ENCODE measurements around the gene IL1RN. TPM values are rescaled to one million over a fixed set of nuclear protein-coding genes. Genes with fewer than 3 reads are reported as not detected.
"Not testable (repeated sequence)": the region's sequence is repeated elsewhere in the genome, so short reads cannot be mapped to it uniquely, and the experiment has no call there.

Gene IL1RN, protein sequence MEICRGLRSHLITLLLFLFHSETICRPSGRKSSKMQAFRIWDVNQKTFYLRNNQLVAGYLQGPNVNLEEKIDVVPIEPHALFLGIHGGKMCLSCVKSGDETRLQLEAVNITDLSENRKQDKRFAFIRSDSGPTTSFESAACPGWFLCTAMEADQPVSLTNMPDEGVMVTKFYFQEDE
- total RNA-seq (2014; rRNA removed; shearing (Covaris generic)) = 0.48 TPM in 1 of 2 replicates, not detected in the other

DNA sequence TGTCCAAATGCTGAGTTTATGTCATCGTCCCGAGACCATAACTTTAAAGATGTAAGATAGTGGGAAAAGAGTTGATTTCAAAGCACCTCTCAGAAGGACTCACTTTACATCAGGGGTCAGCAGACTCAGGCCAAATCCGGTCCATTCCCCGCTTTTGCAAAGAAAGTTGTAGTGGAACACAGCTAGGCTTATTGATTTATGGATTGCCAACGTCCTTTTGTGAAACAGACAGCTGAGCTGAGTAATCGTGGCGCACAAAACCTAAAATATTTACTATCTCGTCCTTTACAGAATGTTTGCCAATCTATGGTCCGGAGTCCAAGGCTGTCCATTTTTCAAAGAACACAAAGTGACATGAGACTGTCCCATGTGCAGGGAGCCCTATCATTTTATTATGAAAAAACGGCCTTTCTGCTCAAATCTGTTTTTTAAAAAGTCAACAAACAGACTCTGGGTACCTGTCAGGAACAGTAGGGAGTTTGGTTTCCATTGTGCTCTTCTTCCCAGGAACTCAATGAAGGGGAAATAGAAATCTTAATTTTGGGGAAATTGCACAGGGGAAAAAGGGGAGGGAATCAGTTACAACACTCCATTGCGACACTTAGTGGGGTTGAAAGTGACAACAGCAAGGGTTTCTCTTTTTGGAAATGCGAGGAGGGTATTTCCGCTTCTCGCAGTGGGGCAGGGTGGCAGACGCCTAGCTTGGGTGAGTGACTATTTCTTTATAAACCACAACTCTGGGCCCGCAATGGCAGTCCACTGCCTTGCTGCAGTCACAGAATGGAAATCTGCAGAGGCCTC, at the start of gene IL1RN:
Gene IL1RN (plus strand): TSS at position 754 of the 801 bp plus-strand sequence. CDS start 27 bp downstream, at position 781.
- no peak for DNase-seq (ENCODE audit: low read depth)

DNA sequence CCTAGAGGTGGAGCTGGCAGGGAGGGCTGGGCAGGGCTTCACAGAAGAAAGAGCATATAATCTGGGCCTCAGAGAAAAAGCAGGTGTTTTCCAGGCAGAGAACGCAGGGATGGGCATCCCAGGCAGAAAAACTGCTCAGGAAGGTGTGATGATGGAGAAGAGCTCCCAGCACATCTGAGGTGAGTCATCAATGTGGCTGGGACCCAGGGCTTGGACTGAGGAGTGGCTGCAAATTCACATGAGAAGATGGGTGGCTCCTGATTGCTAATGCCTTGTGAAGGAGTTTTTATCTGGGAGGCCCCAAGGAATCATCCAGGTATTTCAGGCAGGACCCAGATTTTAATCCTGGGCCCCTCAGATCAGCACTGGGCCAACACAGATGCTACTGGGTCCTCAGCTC, 49.5 kb upstream of the IL1RN start:
- DNase-seq (ENCODE audit: low read depth) = peak; percentile 59

DNA sequence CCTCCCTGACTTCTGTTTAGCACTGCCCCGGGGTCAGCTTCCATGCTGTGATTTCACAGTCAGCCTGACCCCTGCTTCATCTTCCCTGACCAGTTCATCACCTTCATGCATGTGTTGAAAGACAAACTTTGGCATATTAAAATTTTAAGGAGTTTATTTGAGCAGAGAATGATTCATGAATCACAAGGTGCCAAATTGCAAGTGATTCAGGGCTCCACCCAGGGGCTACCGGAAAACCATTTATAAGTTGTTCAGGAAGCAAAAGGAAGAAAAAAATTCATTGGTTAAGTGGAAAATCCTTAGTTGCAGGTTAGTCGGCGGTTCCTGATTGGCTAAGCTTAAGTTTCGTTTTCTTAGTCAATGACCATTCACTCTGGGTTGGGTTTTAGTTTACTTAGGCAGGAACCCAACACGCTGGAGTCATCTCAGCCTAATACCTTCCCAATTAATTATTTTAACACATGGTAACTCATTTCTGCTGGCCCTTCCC, 49.0 kb upstream of the IL1RN start:
- peak; percentile 64 for DNase-seq (ENCODE audit: low read depth)

DNA sequence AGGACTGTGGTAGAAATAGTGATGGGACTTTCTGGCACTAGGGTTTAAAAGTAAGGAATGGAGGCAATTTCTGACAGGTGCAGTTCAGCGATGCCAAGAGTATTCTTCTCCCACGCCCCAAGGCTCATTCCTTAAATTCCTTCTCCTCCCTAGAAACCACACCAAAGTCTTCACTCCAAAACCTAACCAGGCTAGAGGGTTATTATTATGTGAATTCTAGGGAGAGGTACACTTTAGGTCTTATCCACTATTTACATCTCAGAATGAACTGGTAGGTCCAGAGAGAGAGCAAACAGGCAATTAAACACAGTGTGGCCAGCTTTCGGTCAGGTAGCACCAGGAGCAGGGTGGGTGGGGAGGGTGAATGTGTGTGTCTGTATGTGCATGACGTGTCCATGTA, 48.3 kb upstream of the IL1RN start:
- DNase-seq (ENCODE audit: low read depth) = peak; percentile 49

DNA sequence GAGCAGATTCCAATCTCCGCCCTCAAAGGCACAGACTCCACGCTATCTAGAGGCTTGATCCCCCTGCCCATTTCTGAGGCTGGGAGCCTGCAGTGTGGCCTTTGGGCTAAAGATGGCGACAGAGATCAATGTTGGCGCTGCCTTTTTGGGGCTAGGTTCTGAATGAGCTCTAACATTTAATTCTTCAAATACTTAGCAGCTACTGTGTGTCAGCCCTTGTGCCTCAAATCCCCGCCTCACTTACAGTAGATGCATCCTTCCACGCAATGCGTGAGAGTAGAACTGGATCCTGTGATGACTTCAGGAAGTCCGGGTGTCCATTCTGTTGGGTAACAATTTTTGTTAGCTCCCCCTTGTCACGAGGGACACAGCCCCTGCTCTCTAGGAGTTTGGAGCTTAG, 47.3 kb upstream of the IL1RN start:
- DNase-seq (ENCODE audit: low read depth) = peak; percentile 41

DNA sequence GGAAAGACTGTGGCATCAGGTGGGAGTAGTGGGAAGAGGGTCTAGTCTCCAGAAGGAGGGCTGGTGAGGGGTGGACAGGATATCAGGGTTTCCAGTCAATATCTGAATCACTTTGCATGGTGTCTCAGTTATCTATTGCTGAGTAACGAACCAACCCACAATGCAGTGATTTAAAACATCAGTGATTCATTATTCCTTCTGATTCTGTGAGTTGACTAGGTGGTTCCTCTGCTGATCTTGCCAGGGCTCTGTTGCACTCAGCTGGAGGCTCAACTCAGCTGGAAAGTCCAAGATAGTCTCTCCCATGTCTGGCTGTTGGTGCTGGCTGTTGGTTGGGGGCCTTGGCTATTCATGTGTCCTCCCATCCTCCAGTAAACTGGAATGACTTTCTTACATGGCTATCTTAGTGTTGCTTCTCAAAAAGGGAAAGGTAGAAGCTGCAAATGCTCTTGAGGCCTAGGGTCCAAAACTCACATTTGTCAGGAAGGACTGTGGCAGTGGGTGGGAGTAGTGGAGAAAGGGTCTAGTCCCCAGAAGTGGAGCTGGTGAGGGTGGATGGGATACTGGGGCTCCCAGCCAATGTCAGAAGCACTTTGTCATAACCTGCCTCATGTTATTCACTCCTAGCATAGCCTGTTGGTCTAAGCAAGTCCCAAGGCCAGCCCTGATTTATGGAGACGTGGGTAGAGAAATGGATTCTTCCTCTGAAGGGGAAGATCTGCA, 45.7 kb upstream of the IL1RN start:
- no peak for DNase-seq (ENCODE audit: low read depth)

DNA sequence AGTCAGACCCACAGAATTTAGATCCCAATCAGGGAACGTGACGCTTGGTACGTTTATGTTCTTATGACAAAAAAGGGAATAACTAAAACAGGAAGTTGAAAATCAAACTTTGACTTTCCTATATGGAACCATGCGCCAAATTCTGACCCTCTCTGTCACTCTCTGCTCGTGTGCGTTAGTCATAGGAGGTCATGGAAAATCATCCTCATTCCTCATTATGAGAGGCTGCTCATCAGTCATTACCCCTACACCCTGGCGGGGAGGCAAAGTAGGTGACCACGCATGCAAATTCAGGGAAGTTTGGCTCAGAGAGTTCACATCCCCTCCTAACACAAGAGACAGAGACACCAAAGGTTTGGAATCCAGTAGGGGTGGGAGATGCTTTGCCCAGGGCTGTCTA, 44.1 kb upstream of the IL1RN start:
- DNase-seq (ENCODE audit: low read depth) = peak; percentile 16

DNA sequence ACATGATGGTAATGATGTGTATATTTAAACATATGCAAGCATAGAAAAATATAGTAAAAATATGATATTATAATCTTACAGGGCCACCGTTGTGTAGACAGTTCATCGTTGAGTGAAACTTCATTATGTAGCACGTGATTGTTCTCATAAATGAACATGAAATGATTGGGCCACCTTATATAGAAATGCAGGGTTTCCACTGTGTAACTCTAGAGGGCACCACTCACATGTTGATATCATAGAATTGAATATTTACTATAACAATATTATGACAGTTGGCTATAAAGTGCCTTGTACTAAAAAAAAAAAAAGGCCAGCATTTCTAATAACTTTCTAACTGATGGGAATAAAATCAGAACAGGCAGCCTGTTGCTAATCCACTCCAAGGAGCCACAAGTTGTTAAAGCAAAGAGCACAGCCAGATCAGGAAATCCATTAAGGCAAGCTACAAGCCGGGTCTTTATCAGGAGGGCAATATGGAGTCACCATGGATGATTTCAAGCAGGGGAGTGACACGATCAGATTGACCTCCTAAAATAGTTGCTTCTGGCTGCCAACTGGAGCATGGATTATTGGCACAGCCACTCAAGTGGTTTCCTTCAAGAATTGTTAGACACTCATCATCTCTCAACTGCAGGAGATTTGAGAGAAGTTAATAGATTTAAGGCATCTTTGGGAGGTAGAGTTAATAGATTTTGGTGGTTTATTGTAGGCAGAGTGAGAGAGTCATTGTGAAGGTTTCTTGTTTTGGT, 43.0 kb upstream of the IL1RN start:
- DNase-seq (ENCODE audit: low read depth) = peak; percentile 17

DNA sequence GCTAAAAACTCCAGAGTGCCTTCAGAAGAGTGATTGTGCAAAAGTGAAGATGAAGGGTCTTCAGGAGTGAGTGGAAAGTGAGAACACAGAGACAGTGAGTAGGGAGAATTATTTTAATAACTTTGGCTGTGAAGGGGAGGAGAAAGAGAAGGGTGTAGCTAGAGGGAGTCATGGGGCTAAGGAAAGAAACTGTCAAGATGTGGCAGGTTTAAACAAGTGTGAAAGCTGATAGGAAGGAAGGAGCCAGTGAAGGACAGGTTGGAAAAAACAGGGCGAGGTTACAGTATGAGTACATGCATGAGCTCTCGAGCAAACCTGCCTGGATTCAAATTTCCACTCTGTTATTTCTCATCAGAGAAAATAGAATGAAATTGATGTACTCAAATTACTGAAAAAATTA, 41.9 kb upstream of the IL1RN start:
- DNase-seq (ENCODE audit: low read depth) = no peak

DNA sequence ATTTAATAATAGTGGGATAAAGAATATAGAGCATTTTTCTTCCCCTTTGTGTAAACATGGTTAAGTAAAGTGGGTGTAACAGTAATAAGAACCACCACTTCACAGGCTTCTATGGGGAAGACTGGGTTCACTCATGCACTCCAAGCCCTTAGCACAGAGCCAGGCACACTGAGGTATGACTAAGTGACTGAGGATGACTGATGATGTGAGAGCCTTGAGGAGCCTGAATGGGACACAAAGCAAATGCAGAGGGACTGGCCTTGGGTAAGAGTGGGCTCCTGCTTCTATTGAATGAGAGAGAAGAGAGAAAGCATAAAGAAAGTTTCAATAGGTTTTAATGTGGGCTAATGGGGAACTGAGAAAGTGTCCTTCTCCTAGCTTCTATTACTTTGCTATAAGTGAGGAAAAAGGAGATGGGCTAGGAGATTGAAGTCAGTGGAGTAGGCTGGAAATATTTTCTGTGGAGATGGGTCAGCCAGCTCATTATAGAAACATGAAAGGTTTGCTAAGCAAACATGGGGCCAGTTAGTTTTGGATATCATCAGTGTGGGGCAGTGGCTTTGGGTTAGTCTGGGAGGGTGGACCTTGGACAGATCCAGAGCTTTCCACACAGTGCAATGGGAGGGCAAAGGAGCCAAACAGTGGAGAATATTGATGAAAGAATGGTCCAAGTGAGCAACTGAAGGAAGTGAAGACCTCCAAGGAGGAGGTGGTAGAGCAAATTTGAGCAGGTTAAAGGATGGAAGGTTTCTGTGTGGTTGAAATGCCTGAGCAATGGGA, 39.0 kb upstream of the IL1RN start:
- no peak for DNase-seq (ENCODE audit: low read depth)

DNA sequence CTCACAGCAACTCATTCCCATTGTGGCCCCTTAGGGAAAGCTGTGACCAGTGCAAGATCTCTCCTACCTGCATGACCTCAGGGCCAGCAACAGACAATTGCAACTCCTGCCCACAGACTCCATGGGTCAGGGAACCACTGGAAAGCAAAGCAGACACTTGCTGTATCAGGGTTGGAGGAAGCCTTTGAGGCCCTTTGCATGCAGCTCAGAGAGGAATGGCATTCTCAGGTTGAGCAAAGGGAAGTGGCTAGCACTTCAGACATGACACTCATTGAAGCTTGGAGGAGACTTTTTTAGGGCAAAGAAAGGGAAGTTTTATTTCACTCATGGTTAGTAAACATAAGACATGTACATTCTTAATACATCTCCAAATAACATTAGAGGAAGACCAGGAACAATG, 37.5 kb upstream of the IL1RN start:
- no peak for DNase-seq (ENCODE audit: low read depth)

DNA sequence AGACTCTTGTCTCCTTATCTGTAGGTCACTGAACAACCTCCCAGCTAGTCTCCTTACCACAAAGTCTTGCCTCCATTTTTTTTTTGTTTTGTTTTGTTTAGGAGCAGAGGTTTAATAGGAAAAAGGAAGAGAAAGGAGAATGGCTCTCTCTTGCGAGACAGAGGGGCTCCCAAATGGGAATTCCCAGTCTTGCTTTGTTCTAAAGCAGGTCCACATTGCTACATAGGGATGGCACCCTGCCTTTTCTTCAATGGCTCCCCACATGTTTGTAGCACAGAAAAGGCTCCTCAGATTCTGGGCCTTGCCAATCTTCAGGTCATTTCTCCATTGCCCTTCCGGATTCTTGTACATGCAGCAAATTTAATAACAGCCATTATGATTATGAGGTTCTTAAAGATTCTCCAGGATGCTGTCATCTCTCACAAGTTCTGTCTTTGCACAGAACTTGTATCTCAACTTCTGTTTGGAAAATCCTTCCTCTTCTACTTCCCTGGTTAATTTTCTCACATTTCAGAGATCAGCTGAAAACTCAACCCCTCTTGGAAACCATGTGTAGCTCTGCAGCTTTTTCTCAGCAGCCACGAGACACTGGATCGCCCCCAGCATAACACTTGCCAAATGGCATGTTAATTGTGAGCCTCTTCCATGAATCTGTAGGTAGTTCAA, 36.0 kb upstream of the IL1RN start:
- no peak for DNase-seq (ENCODE audit: low read depth)

DNA sequence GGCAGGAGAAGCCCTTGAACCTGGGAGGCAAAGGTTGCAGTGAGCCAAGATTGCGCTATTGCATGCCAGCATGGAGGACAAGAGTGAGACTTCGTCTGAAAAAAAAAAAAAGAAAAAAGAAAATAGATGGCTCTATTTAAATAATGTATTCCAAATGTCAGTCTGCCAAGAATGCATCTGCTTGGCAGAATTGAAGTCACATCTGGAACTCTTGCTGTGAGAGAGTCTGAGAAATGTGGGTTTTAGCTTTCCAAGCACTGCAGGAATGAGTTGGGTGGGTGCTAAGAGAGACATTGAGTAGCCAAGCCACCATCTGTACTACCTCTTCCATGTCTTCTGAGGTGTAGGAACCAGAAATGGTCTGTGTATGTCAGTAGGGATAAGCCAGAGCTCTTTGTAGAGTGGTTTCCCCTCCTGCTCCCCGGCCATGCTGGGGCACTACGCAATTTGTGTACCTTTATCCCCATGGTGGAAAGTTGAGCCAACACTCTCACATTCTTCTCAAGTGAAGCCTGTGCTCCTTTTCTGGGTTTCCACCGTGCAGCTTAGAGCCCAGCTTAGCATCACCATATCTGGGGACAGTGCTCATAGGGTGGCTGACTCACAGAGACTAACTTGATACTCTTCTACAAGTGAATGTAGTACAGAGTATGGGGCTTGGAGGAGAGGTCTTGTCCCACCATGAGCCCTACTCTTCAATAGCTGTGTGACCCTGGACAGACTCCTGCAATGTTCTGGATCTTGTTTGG, 34.4 kb upstream of the IL1RN start:
- DNase-seq (ENCODE audit: low read depth) = no peak

DNA sequence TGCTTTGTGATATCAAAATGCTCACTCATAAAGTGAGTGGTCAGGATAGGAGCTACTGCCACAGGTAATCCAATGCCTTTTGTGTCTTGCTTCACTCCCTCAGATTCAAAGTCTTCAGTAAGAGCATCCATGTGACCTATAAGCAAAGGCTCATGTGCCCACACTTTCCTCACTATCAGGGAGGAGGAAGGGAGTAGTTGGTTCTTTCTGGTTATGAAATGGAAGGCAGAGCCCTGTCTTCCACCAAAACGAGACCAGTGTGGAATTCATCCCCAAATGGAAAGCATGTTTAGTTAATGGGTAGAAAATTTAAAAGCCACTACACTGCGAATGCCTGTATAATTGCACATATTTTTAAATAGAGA, 33.8 kb upstream of the IL1RN start:
- DNase-seq (ENCODE audit: low read depth) = no peak

DNA sequence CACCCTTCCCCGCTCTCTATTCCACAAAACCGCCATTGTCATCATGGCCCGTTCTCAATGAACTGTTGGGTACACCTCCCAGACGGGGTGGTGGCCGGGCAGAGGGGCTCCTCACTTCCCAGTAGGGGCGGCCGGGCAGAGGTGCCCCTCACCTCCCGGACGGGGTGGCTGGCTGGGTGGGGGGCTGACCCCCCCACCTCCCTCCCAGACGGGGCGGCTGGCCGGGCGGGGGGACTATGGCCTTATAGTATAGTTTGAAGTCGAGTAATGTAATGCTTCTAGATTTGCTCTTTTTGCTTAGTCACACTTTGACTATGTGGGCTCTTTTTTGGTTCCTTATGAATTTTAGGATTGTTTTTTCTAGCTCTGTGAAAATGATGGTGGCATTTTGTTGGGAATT, 31.1 kb upstream of the IL1RN start:
- DNase-seq (ENCODE audit: low read depth) = not testable (repeated sequence)

DNA sequence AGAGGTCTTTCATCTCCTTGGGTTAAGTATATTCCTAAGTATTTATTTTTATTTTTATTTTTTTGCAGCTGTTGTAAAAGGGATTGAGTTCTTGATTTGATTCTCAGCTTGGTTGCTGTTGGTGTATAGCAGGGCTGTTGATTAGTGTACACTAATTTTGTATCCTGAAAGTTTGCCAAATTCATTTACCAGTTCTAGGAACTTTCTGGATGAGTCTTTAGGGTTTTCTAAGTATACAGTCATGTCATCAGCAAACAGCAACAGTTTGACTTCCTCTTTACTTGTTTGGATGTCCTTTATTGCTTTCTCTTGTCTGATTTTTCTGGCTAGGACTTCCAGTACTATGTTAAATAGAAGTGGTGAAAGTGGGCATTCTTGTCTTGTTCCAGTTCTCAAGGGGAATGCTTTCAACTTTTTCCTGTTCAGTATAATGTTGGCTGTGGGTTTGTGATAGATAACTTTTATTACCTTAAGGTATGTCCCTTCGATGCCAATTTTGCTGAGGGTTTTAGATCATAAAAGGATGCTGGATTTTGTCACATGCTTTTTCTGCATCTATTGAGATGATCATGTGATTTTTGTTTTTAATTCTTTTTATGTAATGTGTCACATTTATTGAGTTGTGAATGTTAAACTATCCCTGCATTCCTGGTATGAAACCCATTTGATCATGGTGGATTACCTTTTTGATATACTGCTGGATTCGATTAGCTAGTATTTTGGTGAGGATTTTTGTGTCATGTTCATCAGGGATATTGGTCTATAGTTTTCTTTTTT, 30.4 kb upstream of the IL1RN start:
- DNase-seq (ENCODE audit: low read depth) = not testable (repeated sequence)

DNA sequence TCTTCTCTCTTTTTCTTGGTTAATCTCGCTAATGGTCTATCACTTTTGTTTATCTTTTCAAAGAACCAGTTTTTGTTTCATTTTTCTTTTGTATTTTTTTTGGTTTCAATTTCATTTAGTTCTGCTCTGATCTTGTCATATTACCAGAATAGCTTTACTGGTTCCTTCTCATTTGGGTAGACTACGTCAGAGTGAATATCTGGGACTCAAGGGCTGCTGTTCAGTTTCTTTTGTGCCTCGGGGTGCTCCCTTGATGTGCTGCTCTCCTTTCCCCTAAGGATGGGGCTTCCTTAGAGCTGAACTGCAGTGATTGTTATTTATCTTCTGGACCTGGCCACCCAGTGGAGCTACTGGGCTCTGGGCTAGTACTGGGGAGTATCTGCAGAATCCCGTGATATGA, 29.4 kb upstream of the IL1RN start:
- no peak for DNase-seq (ENCODE audit: low read depth)

DNA sequence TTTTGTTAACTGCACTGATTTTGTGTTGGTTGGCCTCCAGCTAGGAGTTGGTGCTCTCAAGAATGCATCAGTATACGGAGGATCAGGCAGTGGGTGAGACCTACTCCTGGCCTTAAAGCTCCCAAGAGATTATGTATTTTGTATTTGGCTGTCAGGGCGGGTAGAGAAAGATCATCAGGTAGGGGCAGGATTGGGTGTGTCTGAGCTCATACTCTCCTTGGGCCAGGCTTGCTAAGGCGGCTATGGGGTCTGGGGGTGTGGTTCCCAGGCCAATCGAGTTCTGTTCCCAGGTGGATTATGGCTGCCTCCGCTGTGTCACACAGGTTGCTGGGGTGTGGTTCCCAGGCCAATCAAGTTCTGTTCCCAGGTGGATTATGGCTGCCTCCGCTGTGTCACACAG, 28.9 kb upstream of the IL1RN start:
- no peak for DNase-seq (ENCODE audit: low read depth)

DNA sequence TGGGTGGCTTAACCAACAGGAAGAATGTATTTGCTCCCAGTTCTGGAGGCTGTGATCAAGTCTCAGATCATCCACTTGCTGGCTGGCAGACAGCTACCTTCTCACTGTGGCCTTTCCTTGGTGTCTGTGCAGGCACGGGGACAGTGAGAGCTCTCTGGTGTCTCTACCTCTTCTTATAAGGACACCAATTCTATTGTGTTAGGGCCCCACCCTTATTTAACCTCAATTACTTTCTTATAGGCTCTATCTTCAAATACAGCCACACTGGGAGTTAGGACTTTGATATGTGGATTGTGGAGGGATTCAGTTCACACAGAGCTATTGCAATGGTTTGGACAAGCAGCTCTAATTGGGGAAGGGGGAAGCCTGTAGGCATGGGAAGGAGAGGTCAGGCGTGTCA, 25.3 kb upstream of the IL1RN start:
- DNase-seq (ENCODE audit: low read depth) = no peak

All from RPMI7951 (cell line).